ENCODE results near the gene C1QTNF9.

Gene C1QTNF9

DNA sequence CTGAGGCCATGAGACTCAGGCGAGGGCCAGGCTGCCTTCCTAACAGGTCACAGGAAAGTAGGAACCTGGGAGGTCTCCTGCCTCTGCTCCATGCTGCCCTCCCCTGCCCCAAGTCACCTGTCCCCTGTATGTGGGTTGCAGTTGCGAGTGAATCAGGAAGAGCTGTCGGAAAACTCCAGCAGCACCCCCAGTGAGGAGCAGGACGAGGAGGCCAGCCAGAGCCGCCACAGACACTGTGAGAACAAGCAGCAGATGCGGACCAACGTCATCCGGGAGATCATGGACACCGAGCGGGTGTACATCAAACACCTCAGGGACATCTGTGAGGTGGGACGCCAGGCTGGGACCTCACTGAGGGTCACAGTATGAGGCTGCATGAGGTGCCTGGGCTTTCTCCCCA is 22.8 kb upstream of the C1QTNF9 start:
- Histone ChIP-seq H3K27me3 (ENCODE audit: control insufficient read depth, insufficient read depth, low read length) (no peaks in the 10 kb centered on the region), H3K36me3 (ENCODE audit: control insufficient read depth, insufficient read depth, low read length) (peaks cover 3% of the 10 kb centered on the region)

DNA sequence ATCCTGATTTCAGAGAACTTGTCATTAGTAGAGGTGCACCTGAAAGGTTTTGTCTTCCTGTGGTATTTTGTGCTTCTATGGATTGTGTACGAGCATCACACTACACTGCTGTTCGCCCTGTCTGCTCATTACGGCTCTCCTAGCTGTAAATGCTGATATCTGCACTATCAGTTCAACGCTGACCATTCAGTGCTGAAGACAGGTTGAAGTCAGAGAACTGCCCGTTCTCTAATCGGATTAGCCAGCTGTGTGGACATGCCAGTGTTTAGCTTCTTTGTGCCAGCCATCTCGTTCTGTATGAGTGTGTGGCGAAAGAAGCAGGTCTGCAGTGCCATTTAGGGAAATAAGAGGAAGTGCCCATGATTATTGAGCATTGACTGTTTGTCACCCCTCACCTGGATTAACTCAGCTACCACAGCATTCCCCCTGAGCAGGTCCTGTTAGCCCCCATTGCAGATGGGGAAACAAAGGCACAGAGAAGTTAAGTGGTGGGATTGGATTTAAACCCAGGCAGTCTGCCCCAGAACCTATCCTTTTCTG is 21.6 kb upstream of the C1QTNF9 start:
- peaks cover 3% of the 10 kb centered on the region for H3K36me3 ChIP-seq (ENCODE audit: control insufficient read depth, insufficient read depth, low read length)
- no peaks in the 10 kb centered on the region for H3K4me1 ChIP-seq (ENCODE audit: control insufficient read depth, insufficient read depth, low read length)
- no peaks in the 10 kb centered on the region for H3K27me3 ChIP-seq (ENCODE audit: control insufficient read depth, insufficient read depth, low read length)
- no peak overlapping the region for H3K9ac ChIP-seq (ENCODE audit: low read depth, low read length)
- no peaks in the 10 kb centered on the region for H3K9me3 ChIP-seq (ENCODE audit: control insufficient read depth, insufficient read depth, low read length)
- no peak overlapping the region for H3K4me3 ChIP-seq (ENCODE audit: low read depth, low read length)

More for the DNA sequence above, 22.8 kb upstream of the C1QTNF9 start:
- Histone ChIP-seq H3K4me1 (ENCODE audit: control insufficient read depth, insufficient read depth, low read length) (no peaks in the 10 kb centered on the region), H3K4me3 (ENCODE audit: low read depth, low read length) (no peak overlapping the region), H3K9me3 (ENCODE audit: control insufficient read depth, insufficient read depth, low read length) (no peaks in the 10 kb centered on the region), H3K9ac (ENCODE audit: low read depth, low read length) (no peak overlapping the region)

DNA sequence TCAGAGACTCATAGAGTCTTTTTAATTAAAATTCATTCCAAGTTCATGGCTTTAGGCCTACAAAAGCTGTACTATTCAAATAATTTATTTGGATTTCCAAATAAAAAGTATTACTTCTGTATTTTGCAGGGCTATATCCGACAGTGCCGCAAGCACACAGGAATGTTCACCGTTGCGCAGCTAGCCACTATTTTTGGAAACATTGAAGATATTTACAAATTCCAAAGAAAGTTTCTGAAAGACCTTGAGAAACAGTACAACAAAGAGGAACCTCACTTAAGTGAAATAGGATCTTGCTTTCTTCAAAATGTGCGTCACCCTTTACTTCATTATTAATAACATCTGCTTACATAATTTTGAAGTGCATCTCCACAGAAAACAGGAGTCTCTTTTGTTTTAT is 20.5 kb upstream of the C1QTNF9 start:
- Histone ChIP-seq H3K9me3 (ENCODE audit: control insufficient read depth, insufficient read depth, low read length) (no peaks in the 10 kb centered on the region), H3K4me1 (ENCODE audit: control insufficient read depth, insufficient read depth, low read length) (no peaks in the 10 kb centered on the region), H3K4me3 (ENCODE audit: low read depth, low read length) (no peak overlapping the region), H3K27me3 (ENCODE audit: control insufficient read depth, insufficient read depth, low read length) (no peaks in the 10 kb centered on the region), H3K36me3 (ENCODE audit: control insufficient read depth, insufficient read depth, low read length) (peaks cover 3% of the 10 kb centered on the region), H3K9ac (ENCODE audit: low read depth, low read length) (no peak overlapping the region)

DNA sequence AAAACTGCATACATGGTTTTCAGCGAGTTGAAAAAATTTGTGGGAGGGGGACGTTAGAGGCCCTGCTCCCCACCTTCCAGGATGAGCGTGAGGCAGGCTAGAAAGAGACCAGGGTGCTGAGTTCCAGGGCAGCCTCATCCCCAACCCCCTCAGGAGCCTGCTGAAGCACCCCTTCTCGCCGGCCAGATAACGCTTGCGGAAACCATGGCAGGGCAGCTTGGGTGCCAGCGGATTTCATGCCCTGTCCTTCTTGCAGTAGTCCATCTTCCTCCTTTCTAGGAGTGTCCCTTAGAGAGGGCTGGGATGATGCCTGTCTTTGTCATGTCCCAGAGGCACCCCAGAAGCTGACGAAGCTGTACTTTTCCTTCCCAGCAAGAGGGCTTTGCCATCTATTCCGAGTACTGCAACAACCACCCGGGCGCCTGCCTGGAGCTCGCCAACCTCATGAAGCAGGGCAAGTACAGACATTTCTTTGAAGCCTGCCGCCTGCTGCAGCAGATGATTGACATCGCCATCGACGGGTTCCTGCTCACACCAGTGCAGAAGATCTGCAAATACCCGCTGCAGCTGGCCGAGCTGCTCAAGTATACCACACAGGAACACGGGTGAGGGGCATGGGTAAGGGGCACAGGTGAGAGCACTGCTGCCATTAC is 19.0 kb upstream of the C1QTNF9 start:
- H3K27me3 ChIP-seq (ENCODE audit: control insufficient read depth, insufficient read depth, low read length), result no peaks in the 10 kb centered on the region
- H3K4me3 ChIP-seq (ENCODE audit: low read depth, low read length), result no peak overlapping the region
- no peak overlapping the region for H3K9ac ChIP-seq (ENCODE audit: low read depth, low read length)
- no peaks in the 10 kb centered on the region for H3K9me3 ChIP-seq (ENCODE audit: control insufficient read depth, insufficient read depth, low read length)
- no peaks in the 10 kb centered on the region for H3K4me1 ChIP-seq (ENCODE audit: control insufficient read depth, insufficient read depth, low read length)
- peaks cover 8% of the 10 kb centered on the region for H3K36me3 ChIP-seq (ENCODE audit: control insufficient read depth, insufficient read depth, low read length)

DNA sequence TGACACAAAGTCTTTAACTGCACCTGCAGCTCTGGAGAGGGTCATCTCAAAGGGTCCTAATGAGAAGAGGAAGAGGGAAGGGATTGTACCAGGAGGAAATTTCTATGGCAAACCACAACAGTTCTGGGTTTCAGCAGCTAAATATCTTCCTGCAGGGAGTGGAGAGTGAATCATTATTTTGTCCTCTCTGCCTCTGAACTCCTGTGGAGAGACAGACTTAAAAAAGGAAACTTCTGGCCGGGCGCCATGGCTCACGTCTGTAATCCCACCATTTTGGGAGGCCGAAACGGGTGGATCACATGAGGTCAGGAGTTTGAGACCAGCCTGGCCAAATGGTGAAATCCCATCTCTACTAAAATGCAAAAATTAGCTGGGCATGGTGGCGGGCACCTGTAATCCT is 16.9 kb upstream of the C1QTNF9 start:
- no peak overlapping the region for H3K4me3 ChIP-seq (ENCODE audit: low read depth, low read length)
- no peaks in the 10 kb centered on the region for H3K27me3 ChIP-seq (ENCODE audit: control insufficient read depth, insufficient read depth, low read length)
- no peaks in the 10 kb centered on the region for H3K9me3 ChIP-seq (ENCODE audit: control insufficient read depth, insufficient read depth, low read length)
- H3K4me1 ChIP-seq (ENCODE audit: control insufficient read depth, insufficient read depth, low read length), result no peaks in the 10 kb centered on the region
- no peak overlapping the region for H3K9ac ChIP-seq (ENCODE audit: low read depth, low read length)
- H3K36me3 ChIP-seq (ENCODE audit: control insufficient read depth, insufficient read depth, low read length), result peaks cover 9% of the 10 kb centered on the region

DNA sequence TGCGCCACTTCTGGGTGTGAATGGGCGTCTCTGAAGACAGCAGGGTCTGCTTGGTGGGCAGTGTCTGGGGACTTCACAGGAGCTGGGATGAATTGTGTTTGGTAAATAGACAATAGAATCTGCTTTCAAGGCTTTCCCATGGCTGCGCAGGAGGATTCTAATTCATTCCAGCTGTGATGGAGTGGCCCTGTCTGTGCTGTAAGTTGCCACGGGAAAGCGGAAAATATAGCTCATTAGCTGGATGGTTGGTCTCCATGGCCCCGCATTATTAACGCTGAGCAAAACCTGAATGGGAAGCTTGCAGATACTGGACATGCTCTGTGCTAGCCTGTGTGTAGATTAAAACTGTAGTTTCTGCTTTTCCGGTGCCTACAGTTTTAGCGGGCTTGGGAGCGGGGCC is 15.6 kb upstream of the C1QTNF9 start:
- Histone ChIP-seq H3K4me3 (ENCODE audit: low read depth, low read length) (no peak overlapping the region), H3K9me3 (ENCODE audit: control insufficient read depth, insufficient read depth, low read length) (no peaks in the 10 kb centered on the region), H3K4me1 (ENCODE audit: control insufficient read depth, insufficient read depth, low read length) (no peaks in the 10 kb centered on the region), H3K36me3 (ENCODE audit: control insufficient read depth, insufficient read depth, low read length) (peaks cover 21% of the 10 kb centered on the region), H3K9ac (ENCODE audit: low read depth, low read length) (no peak overlapping the region), H3K27me3 (ENCODE audit: control insufficient read depth, insufficient read depth, low read length) (no peaks in the 10 kb centered on the region)

DNA sequence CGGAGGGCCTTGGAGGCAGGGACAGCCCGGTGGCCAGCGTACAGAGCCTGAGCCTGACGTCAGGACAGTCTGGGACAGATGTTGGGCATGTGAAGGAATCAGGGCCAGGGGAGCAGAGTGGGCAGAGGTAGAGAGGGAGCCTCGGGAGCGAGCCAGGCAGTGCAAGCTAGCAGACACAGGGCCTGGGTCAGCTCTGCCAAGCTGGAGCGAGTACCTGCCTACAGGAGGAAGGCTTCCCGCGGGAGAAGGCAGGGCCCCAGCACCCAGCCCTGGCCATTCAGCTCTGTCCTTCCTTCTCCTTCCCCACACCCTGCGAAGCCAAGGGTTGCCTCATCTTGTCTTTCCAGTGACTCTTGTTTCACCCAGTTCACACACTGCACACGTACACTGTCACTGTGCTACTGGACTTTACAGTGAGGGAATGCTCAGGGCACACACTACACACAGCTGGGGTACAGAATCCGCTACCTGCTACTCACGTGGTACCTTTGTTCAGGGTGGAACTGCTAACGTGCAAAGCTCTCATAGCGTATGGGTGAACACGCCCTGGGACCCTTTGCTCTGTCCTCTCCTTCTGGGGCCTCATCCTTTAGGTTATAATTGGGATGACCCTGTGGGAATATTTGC is 9.8 kb upstream of the C1QTNF9 start:
- peaks cover 32% of the 10 kb centered on the region for H3K36me3 ChIP-seq (ENCODE audit: control insufficient read depth, insufficient read depth, low read length)
- no peak overlapping the region for H3K4me3 ChIP-seq (ENCODE audit: low read depth, low read length)
- no peaks in the 10 kb centered on the region for H3K9me3 ChIP-seq (ENCODE audit: control insufficient read depth, insufficient read depth, low read length)
- no peak overlapping the region for H3K9ac ChIP-seq (ENCODE audit: low read depth, low read length)
- no peaks in the 10 kb centered on the region for H3K27me3 ChIP-seq (ENCODE audit: control insufficient read depth, insufficient read depth, low read length)
- no peaks in the 10 kb centered on the region for H3K4me1 ChIP-seq (ENCODE audit: control insufficient read depth, insufficient read depth, low read length)

DNA sequence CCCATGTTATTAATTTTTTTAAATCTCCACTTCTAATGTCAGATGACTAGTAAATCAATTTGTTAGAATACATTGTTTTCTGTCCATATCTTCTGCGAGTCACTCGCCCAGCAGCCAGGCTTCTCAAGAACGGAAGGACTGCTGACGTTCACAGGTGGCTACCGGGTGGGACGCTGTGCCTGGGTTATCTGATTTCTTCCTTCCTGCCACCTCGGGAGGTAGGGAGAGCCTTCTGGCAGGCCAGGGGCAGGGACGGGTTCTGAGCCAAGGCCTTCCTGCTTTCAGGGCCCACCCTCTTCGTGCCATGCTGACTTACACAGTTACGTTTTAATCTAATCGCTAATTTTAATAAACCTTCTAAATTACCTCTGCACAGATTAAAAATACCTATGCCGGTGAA is 7.9 kb upstream of the C1QTNF9 start:
- H3K9me3 ChIP-seq (ENCODE audit: control insufficient read depth, insufficient read depth, low read length), result no peaks in the 10 kb centered on the region
- H3K36me3 ChIP-seq (ENCODE audit: control insufficient read depth, insufficient read depth, low read length), result peaks cover 26% of the 10 kb centered on the region
- H3K9ac ChIP-seq (ENCODE audit: low read depth, low read length), result no peak overlapping the region
- no peak overlapping the region for H3K4me3 ChIP-seq (ENCODE audit: low read depth, low read length)
- no peaks in the 10 kb centered on the region for H3K4me1 ChIP-seq (ENCODE audit: control insufficient read depth, insufficient read depth, low read length)
- no peaks in the 10 kb centered on the region for H3K27me3 ChIP-seq (ENCODE audit: control insufficient read depth, insufficient read depth, low read length)

DNA sequence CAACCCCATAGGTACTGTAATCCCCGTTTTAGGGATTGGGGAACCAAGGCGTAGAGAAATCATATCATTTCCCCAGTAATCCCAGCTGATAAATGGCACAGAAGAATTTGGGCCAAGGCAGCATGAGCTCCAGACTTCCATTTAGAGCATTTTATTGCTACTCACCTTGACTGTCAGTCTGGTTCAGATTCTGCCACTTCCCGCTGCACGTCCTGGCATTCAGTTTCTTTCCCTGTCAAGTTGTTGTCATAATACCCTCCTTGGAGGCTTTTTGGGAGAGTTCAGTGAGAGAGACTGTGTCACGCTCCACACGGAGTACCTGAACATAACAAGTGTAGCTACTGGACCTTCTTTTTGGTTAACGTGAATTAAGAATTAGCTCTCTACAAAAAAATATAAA is 7.5 kb upstream of the C1QTNF9 start:
- no peaks in the 10 kb centered on the region for H3K4me1 ChIP-seq (ENCODE audit: control insufficient read depth, insufficient read depth, low read length)
- H3K4me3 ChIP-seq (ENCODE audit: low read depth, low read length), result no peak overlapping the region
- H3K27me3 ChIP-seq (ENCODE audit: control insufficient read depth, insufficient read depth, low read length), result no peaks in the 10 kb centered on the region
- no peak overlapping the region for H3K9ac ChIP-seq (ENCODE audit: low read depth, low read length)
- no peaks in the 10 kb centered on the region for H3K9me3 ChIP-seq (ENCODE audit: control insufficient read depth, insufficient read depth, low read length)
- peaks cover 26% of the 10 kb centered on the region for H3K36me3 ChIP-seq (ENCODE audit: control insufficient read depth, insufficient read depth, low read length)

DNA sequence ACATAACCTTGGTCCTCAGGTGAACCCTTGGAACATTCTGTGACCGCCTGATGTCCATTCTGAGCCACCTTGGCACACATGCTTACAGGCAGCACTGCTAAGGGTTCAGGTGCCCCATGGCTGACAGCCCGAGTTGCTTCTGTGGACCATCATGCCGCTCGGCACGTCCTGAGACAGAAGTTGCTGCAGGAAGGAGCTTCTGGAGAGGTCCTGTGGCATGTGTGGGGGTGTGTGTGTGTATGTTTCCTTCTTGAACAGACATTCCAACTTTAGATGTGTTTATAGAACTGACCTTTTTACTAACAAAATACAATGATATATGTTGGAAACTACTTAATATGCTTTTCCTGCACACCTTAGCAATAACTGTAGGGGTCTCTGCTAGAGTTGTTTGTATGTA is 4.8 kb upstream of the C1QTNF9 start:
- Histone ChIP-seq H3K27me3 (ENCODE audit: control insufficient read depth, insufficient read depth, low read length) (no peaks in the 10 kb centered on the region), H3K4me3 (ENCODE audit: low read depth, low read length) (no peak overlapping the region), H3K9ac (ENCODE audit: low read depth, low read length) (no peak overlapping the region), H3K4me1 (ENCODE audit: control insufficient read depth, insufficient read depth, low read length) (no peaks in the 10 kb centered on the region), H3K9me3 (ENCODE audit: control insufficient read depth, insufficient read depth, low read length) (no peaks in the 10 kb centered on the region), H3K36me3 (ENCODE audit: control insufficient read depth, insufficient read depth, low read length) (peaks cover 7% of the 10 kb centered on the region)

DNA sequence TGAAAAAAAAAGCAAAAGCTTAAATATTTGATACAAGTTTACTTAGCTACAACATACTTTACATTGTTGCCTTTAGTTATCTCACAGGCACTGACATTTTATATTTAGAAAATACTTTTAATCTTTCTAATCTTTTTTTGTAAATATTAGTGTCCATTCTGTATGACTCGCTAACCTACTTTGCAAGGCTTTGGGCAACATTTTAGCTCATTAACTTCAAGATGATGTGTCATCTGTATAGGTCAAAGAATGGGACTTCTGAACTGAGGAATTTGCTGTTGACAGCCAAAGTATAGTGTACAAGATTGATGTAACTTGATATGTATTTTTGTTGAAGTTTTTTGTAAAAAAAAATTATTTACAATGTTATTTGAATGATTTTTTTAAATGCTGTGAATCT is 2.7 kb upstream of the C1QTNF9 start:
- no peak overlapping the region for H3K4me3 ChIP-seq (ENCODE audit: low read depth, low read length)
- no peaks in the 10 kb centered on the region for H3K9me3 ChIP-seq (ENCODE audit: control insufficient read depth, insufficient read depth, low read length)

More for the DNA sequence above, 2.7 kb upstream of the C1QTNF9 start:
- Histone ChIP-seq H3K4me1 (ENCODE audit: control insufficient read depth, insufficient read depth, low read length) (no peaks in the 10 kb centered on the region), H3K27me3 (ENCODE audit: control insufficient read depth, insufficient read depth, low read length) (no peaks in the 10 kb centered on the region), H3K36me3 (ENCODE audit: control insufficient read depth, insufficient read depth, low read length) (peaks cover 7% of the 10 kb centered on the region), H3K9ac (ENCODE audit: low read depth, low read length) (no peak overlapping the region)
